ENCODE results near the gene DLGAP3.

DNA sequence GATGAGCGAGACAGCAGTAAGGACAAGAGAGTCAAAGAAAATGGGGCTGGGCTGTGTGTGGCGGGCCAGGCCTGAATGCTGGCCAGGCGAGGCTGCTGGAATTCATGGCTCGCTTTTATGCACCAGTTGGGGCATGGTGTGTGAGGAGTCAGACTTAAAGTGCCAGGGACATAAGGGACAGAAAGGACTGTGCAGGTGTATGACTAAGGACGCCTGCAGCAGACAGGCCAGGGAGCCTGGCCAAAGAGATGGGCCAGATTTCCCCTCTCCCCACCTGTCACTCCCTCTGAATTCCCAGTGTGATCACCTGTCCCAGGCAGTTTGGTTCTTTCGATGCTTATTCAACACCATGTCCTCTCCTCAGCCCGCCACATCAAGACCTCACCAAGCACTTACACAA lies 53.0 kb downstream of the DLGAP3 start:
- TF ChIP-seq, protein P1, sequence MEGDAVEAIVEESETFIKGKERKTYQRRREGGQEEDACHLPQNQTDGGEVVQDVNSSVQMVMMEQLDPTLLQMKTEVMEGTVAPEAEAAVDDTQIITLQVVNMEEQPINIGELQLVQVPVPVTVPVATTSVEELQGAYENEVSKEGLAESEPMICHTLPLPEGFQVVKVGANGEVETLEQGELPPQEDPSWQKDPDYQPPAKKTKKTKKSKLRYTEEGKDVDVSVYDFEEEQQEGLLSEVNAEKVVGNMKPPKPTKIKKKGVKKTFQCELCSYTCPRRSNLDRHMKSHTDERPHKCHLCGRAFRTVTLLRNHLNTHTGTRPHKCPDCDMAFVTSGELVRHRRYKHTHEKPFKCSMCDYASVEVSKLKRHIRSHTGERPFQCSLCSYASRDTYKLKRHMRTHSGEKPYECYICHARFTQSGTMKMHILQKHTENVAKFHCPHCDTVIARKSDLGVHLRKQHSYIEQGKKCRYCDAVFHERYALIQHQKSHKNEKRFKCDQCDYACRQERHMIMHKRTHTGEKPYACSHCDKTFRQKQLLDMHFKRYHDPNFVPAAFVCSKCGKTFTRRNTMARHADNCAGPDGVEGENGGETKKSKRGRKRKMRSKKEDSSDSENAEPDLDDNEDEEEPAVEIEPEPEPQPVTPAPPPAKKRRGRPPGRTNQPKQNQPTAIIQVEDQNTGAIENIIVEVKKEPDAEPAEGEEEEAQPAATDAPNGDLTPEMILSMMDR (IDR thresholded peaks at IDR 0.05): no peak
- TF ChIP-seq POLR2A (IDR thresholded peaks at IDR 0.05): no peak

Data from body of pancreas (tissue), 4 donors.